ENCODE results near the gene CBLB.
"Not testable (repeated sequence)": the region's sequence is repeated elsewhere in the genome, so short reads cannot be mapped to it uniquely, and the experiment has no call there.

The CBLB gene

DNA sequence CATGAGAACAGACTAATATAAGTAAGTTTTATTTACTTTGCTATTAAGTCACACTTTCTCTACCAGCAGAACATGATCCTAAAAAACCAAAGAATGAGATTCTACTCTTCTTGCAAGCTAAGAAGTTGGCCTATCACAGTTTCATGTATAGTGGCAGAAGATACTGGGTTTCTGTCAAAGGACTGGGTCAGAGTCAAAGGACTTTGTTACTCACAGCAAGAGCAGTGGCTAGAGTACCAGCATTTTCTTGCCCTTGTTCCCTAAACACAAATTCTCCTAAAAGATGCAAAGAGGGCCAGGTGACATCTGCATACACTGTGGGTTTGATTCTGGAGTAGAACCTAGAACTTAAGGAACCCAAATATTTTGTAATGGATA is 105.2 kb downstream of the CBLB start:
- in situ Hi-C loops (cut with MboI; ENCODE audit: low sequenced_read_pairs) = no loop called here

DNA sequence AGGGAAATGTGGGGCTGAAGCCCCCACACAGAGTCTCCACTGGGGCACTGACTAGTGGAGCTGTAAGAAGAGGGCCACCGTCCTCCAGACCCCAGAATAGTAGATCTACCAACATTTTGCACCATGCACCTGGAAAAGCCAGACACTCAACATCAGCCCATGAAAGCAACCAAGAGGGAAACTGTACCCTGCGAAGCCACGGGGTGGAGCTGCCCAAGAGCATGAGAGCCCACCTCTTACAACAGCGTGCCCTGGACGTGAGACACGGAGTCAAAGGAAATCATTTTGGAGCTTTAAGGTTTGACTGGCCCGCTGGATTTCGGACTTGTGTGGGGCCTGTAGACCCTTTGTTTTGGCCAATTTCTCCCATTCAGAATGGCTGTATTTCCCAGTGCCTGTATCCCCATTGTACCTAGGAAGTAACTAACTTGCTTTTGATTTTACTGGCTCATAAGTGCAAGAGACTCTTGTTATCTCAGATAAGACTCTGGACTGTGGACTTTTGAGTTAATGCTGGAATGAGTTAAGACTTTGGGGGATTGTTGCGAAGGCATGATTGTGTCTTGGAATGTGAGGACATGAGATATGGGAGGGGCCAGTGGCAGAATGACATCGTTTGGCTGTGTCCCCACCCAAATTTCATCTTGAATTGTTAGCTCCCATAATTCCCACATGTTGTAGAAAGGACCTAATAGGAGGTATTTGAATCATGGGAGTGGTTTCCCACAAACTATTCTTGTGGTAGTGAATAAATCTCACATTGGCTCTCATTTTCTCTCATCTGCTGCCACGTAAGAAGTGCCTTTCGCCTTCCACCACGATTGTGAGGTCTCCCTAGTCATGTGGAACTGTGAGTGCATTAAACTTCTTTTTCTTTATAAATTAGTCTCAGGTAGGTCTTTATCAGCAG is 105.8 kb downstream of the CBLB start:
- in situ Hi-C loops (cut with MboI; ENCODE audit: low sequenced_read_pairs) = no loop called here

DNA sequence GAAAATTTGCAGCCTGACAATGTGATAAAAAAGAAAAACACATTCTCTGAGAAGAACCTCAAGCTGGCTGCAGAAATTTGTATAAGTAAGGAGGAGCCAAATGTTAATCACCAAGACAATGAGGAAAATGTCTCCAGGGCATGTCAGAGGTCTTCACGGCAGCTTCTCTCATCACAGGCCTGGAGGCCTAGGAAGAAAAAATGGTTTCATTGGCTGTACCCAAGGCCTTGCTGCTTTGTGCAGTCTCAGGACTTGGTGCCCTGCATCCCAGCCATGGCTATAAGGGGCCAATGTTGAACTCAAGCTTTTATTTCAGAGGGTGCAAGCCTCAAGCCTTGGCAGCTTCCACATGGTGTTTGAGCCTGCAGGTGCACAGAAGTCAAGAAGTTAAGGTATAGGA is 106.6 kb downstream of the CBLB start:
- in situ Hi-C loops (cut with MboI; ENCODE audit: low sequenced_read_pairs) = not testable (repeated sequence)

DNA sequence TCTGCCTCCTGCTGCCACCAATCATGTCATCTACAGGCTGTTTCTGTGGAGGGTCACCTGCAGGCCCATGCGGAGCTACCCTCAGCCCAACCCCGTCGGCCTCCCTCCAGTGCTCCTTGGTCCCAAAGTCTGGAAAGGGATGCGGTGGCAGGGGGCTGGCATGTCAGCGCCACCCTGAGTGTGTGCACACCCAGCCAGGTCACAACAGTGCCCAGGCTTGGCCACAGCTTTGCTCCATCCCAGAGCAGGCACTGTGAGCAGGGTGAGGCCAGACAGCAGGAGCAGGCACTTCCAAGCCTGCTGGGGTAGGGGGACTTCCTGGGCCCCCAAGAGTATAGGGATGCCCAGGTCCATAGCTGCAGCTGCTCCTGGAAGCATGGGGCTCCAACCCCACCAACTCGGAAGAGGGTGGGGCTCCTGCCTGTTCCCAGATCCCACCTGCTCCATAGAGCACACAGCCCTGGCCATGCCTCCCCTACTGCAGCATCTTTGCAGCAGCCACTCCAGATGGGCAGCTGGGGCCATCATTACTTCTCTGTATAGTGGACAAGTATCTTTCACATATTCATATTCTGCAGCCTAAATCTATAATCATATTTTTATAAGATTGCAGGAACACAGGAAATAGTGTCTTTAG is 109.3 kb downstream of the CBLB start:
- in situ Hi-C loops (cut with MboI; ENCODE audit: low sequenced_read_pairs) = no loop called here

DNA sequence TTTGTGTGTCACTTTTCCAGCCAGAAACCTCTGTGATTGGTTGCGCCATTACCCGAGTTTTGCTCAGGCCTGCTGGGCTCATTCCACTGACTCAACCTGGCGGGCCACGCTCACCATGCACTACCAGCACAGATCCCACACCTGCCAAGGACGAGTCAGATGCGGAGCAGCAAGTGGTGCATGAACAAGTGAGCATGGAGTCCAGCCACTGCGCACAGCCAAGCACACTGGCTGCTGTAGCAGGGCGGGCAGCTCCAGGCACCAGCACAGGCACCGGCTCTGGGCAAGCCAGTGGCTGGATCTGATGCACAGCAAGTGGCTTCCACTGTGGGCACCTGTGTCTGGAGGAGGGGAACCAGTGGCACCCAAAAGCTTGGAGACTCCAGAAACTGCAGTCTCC is 110.4 kb downstream of the CBLB start:
- in situ Hi-C loops (cut with MboI; ENCODE audit: low sequenced_read_pairs) = no loop called here

DNA sequence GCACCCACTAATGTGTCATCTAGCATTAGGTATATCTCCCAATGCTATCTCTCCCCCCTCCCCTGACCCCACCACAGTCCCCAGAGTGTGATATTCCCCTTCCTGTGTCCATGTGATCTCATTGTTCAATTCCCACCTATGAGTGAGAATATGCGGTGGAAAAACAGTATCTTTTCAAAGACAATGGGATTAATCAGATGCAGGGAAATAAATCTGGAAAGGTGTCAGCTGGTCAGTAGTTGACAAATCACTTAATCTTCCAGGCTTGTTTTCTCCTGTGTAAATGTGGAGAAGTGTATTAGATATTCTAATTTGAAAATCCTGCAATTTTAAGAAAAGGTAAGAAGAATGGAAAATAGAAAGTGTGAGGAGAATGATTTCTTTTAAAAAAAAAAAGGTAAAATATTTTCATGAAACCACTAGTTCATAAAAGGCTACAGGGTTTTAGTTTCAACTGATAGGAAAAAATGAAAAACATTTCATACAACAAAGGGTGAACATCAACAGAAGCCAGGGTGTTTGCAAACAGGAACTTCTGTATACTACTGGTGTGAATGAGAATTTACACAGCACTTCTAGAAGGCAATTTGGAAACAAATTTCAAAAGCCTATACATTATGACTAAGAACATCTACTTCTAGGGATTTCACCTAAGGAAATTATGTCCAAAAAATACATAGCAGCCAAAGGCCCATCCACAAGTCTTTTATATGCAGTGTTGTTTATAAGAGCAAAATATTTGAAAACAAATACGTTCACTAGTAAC is 113.5 kb downstream of the CBLB start:
- in situ Hi-C loops (cut with MboI; ENCODE audit: low sequenced_read_pairs) = no loop called here

DNA sequence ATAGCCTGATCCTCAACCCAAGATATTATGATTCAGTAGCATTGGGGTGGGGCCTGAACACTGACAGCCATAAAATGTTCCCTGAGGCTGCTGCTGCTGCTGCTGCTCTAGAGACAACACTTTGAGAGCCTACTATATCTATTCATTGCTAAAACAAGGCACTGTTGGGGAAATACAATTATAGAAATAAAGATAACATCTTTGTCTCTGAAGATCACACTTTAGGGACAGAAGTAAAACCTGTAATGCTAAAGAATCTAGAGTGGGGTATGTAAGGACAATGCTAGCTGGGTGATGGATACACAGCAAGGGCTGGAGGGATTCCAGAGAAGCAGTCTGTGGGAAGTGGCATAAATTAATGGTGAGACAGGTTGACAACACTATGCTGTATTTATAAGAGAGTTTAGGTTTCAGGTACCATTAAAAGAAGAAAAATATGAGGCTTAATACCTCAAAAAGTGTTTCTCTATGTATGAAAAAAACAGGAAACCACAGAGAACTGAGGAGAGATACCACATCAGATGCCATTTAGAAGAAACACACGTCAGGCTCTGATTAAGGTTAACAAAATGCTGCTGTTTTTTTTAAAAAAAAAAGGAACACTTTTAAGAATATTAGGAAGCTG is 115.9 kb downstream of the CBLB start:
- in situ Hi-C loops (cut with MboI; ENCODE audit: low sequenced_read_pairs) = no loop called here

DNA sequence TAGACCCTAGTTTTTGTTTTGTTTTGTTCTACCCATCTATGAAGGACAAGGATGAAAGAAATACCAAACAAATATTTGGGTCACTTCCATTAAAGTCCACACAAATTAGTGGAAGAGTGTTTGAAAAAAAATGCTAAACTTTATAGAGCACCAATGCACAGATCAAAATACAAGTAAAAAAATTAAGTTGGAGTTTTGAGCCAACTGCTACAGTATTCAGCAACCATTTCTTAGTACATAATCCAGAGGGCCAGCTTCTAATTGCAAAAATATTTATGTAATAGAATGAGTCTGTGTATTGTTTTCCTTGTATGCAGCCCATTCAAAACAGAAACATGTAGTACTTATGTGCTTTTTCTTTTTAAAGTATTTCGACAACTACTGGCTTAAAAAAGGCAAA is 121.1 kb downstream of the CBLB start:
- in situ Hi-C loops (cut with MboI; ENCODE audit: low sequenced_read_pairs) = no loop called here

DNA sequence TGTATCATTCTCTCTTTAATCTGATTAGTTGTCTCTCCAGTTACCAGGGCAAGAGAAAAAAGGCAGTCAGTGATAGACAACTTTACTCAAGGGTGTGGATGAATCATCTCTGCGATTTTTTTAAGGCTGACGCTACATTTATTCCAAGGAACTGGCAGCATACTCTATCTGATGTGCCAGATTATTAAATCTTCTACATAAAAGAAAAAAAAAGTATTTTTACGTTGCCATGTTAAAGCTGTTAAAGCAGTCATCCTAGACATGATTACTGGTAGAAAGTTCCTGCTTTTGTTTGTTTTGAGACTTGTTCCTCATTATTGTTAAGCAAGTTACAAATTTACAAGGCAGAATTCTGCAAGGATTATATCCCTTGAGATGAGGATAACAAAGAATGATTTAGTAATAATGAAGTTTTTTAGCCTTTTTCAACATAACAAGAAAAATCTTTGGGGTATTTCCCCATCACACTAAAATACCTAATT is 121.7 kb downstream of the CBLB start:
- in situ Hi-C loops (cut with MboI; ENCODE audit: low sequenced_read_pairs) = no loop called here

DNA sequence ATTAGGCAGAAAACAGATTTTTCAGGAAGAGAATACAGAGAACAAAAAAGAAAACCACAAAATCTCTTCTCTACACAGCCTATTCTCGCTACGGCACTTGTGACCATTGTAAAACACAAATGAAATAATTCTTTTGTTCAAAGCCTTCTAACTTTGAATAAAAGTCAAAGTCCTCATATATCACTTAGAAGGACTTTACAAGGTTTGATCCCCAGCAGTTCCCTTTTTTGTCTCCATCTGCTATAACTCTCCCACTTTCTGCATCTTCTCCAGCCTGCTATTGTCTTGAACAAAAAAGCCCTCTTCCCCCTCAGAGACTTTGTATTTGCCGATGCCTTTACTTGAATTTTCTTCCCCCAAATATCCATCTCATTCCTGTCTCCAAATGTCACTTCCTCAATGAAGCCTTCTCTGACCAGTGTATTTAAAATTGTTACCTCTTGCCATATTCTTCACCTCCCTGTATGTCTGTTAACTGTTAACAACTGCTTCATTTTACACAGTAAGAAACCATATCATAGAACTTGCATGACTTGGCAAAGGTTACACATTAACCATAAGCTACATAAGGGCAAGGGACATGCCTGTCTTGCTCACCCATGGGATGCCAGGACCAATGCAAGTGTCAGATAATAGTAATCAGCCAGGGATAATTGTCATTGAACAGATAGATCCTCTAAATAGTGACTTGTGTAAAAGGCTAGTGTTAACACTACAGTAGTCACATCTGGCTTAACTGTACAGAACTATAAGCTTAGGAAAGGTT is 122.4 kb downstream of the CBLB start:
- in situ Hi-C loops (cut with MboI; ENCODE audit: low sequenced_read_pairs) = no loop called here

DNA sequence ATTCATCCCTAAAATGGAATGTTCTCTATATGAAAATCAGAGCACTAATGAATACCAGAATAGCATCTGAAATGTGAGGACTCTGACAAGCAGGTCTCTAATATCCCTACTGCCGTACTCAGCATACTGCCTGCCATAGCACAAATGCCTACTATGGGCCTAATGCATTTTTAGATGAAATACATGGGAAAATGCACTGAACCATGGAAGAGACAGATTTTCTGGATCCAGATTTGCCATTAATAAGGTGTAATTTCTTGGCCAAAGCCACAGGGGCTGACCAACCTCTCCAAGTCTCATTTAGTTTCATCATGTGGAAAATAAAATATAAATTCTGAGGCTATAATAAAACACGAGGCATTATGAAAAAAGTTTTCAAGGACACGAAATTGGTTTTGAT is 123.8 kb downstream of the CBLB start:
- in situ Hi-C loops (cut with MboI; ENCODE audit: low sequenced_read_pairs) = no loop called here

DNA sequence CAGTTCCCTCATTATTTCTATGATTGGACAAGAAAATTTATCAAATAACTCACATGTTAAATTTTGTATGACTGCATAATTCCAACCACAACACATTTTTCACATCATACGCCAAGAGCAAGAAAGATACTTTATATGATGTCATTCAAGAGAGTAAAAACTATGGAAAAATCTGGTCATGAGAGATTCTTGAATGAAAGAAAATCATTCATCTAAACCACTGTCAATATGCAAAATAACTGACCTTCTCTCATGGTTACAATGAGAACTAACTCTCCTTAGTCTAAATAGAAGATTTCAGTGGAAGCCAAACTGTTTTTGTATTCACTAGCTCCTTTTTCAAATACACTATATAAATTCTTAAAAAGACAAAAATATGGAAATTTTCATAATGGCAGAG is 124.6 kb downstream of the CBLB start:
- in situ Hi-C loops (cut with MboI; ENCODE audit: low sequenced_read_pairs) = no loop called here

DNA sequence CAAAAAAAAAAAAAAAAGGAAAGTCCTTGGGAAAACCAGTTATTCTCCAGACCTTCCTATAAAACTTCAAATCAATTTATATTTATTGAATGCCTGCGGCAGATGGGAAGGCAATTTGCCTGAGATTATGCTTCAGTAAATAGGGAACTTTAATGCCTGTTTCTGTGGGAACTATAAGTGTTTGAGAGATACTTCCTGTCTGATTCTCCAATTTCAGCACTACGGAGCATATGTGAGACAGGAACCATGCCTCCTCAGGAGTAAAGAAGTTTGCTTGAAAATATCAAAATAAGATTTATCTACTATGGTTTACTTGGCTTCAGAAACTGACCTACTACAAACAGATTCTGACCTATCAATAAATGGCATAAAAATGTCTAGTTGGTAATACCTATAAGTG is 135.5 kb downstream of the CBLB start:
- in situ Hi-C loops (cut with MboI; ENCODE audit: low sequenced_read_pairs) = no loop called here

DNA sequence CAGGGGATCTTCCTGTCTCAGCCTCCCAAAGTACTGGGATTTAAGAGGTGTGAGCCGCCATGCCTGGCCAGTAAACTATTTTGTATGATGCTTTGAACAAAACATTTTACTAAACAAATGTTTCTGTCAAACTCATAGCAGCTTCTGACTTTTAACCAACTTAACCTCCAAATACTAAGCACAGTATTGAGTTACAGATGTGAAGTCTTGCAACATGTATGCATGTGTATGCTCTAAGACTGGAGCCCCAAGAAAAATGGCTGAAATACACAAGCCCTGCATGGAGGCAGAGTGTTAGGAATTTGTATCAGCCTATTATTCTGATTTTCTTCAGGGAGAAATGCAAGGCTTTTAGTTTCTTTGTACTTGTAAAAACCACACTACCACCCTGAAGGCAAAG is 137.1 kb downstream of the CBLB start:
- in situ Hi-C loops (cut with MboI; ENCODE audit: low sequenced_read_pairs) = no loop called here

DNA sequence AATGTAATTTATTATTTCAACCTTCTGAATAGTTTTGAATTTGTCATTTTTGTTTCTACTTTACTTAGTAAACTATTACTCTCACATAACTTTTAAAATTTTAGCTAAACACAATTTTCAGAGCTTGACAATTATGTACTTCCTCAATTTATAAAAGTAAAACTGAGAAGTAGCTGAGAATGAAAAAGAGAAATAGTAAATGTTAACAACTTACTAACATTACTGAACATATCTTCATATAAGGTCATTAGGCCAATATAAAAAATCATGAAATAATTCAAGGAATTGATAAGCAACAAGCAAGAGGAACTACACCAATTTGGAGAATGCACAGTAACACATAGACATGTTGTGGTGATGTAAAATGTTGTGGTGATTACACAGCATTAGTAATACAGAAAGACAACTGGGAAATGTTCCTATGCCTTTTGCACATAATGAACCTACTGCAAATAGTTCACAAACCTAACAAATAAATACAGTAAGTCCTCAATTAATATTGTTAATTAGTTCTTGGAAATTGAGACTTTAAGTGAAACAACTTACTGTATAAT is 137.9 kb downstream of the CBLB start:
- in situ Hi-C loops (cut with MboI; ENCODE audit: low sequenced_read_pairs) = no loop called here

DNA sequence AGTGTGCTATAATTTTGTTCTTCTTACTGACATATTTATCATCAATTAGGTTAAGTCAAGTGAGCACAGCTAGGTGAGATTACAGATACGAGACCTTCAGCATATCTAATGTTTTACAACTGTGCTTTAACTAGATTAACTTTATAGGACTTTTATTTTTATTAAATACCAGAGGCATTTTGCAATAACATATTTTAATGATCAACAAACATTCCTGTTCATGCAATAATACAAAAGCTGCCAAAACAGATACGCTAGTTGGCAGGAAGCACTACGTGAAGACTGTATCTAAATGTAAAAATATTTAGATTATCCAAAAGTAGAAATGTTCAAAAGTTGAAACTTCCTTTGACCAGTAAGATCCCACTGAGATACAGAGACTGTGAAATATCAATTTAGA is 139.1 kb downstream of the CBLB start:
- in situ Hi-C loops (cut with MboI; ENCODE audit: low sequenced_read_pairs) = no loop called here

DNA sequence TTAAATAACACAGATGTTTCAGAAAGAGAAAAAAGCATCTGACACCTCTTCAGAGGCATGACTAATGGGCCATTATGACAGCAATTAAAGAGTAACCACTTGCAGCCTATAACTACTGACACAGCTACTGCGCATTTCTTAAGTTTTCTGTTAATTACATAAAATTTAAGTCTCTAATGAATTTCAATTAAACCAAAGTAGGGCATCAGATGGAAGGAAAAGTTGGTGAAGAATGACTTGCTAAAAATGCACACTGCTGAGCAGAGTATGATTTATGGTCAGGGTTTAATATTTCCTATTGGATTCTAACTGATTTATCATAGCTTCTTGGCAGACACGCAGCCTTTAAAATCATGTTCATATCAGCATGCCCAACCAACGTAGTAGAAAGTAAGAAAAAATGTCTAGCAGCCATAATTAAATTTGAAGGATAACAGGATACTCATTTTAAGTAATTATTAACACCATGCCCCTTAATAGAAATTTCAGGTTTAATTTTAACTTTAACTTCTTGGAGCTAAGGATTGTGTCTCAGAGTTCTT is 140.0 kb downstream of the CBLB start:
- in situ Hi-C loops (cut with MboI; ENCODE audit: low sequenced_read_pairs) = no loop called here

DNA sequence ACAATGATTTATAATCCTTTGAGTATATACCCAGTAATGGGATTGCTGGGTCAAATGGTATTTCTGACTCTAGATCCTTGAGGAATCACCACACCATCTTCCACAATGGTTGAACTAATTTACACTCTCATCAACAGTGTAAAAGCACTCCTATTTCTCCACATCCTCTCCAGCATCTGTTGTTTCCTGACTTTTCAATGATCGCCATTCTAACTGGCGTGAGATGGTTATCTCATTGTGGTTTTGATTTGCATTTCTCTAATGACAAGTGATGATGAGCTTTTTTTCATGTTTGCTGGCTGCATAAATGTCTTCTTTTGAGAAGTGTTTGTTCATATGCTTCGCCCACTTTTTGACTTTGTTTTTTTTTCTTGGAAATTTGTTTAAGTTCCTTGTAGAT is 141.8 kb downstream of the CBLB start:
- in situ Hi-C loops (cut with MboI; ENCODE audit: low sequenced_read_pairs) = not testable (repeated sequence)

DNA sequence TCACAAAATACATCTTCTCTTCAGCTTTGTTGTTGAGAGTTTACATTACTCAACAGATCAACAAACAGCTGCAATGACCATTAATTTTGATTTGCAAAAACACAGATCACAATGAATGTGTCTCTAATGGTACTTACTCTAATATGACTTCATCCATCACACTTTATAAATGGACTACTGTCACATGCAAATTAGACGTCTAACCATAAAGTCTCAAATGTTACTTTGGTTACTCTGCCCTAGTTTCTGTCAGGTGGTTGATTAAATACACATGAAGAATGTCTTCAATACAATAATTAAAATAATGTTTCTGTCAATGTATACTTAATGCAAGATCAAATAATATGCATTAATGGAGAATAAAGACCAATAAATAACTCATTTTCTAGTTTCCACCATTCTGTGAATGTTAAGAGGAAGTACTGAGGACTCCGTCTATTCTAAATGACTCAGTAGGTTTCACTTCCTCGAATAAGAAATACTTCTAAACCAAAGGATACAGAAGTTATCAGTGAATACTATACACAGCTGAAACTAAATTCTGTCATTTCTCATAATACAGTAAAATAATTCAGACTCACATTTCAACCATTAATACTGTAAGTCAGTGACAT is 145.8 kb downstream of the CBLB start:
- in situ Hi-C loops (cut with MboI; ENCODE audit: low sequenced_read_pairs) = no loop called here

Data from hTERT RPE-1 (cell line).